Fibroblast of pulmonary artery (primary cell): Measurements from ENCODE around the gene CFAP92.

ENCODE experiments used
- DNase-seq: peaks from one replicate; pipeline ENCODE4 v3.0.0-alpha.2; 2010; ENCODE audit warnings: low read depth
- H3K4me3 ChIP-seq: replicated peaks from 2 replicates; pipeline ENCODE4 v1.5.1; 2011; ENCODE audit warnings: low read depth, mild to moderate bottlenecking, control low read depth, low read length, moderate library complexity
- TF ChIP-seq, protein P1 (sequence below): IDR thresholded peaks from 2 replicates; pipeline ENCODE4 v1.5.1; 2011; ENCODE audit warnings: mild to moderate bottlenecking, control low read depth, low read length, inconsistent platforms; ENCODE audit errors: missing control alignments

Gene CFAP92

DNA sequence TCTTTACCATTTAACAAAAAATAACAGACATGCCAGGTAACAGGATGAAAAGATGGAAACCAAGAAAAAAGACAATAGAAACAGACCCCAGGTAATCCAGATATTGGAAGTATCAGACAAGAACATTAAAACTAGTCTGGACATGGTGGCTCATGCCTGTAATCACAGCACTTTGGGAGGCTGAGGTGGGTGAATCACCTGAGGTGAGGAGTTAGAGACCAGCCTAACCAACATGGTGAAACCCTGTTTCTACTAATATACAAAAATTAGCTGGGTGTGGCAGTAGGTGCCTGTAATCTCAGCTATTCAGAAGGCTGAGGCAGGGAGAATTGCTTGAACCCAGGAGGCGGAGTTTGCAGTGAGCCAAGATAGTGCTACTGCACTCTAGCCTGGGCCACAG is 73.9 kb downstream of the CFAP92 start:
- TF ChIP-seq, protein P1, sequence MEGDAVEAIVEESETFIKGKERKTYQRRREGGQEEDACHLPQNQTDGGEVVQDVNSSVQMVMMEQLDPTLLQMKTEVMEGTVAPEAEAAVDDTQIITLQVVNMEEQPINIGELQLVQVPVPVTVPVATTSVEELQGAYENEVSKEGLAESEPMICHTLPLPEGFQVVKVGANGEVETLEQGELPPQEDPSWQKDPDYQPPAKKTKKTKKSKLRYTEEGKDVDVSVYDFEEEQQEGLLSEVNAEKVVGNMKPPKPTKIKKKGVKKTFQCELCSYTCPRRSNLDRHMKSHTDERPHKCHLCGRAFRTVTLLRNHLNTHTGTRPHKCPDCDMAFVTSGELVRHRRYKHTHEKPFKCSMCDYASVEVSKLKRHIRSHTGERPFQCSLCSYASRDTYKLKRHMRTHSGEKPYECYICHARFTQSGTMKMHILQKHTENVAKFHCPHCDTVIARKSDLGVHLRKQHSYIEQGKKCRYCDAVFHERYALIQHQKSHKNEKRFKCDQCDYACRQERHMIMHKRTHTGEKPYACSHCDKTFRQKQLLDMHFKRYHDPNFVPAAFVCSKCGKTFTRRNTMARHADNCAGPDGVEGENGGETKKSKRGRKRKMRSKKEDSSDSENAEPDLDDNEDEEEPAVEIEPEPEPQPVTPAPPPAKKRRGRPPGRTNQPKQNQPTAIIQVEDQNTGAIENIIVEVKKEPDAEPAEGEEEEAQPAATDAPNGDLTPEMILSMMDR: no peak
- no peak overlapping the region for H3K4me3 ChIP-seq
- no peak for DNase-seq

DNA sequence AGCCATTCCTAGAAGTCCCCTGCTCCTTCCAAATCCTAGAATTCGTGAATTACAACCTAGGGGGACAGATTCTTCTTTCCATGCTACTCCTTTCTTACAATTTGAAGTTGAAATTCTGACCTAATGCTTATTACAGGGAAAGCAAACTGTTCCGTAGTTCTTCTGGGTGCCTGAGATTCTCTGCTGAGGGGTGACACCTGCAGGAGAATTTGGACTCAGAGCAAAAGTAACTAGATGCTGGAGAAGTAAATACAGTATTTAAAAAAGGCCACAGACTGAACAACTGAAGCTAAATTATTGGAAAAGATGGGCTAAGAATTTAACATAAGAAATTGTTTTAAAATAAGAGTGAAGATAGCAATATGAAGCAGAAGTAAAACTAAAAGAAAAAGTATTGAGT is 76.6 kb downstream of the CFAP92 start:
- no peak overlapping the region for H3K4me3 ChIP-seq
- peak; percentile 8 for DNase-seq
- TF ChIP-seq, protein P1: peak; percentile 6

DNA sequence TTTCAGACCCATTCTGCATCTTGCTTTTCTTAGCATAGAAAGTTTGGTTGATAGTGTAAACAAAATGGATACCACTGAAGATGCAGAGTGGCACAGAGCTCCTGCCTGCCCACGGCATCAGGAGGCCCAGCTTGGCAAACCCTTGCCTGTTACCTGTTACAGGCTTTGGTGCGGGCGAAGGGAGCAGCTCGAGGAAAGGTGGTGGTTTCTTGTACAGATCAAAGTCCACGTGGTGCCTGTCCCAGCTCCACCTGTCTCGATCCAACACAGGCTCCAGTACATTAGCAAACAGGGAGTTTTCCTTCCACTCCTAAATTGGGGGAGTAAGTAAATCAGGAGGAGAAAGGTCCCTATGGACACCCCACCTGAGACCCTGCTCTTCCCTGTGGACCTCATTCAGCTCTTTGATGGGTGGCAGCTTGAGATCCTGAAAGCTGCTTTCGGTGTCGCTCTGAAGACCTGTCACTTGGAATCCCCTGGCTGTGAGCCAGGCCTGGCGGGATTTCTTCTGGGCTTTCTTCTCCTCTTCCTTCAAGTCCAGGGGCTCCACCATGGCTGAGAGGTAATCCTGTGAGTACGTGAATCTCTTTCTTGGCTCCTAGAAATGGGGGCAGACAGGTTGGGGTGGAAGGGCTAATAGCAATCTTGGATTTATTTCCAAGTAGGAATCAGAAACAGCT is 78.8 kb downstream of the CFAP92 start:
- TF ChIP-seq, protein P1: no peak
- no peak for DNase-seq
- no peak overlapping the region for H3K4me3 ChIP-seq

DNA sequence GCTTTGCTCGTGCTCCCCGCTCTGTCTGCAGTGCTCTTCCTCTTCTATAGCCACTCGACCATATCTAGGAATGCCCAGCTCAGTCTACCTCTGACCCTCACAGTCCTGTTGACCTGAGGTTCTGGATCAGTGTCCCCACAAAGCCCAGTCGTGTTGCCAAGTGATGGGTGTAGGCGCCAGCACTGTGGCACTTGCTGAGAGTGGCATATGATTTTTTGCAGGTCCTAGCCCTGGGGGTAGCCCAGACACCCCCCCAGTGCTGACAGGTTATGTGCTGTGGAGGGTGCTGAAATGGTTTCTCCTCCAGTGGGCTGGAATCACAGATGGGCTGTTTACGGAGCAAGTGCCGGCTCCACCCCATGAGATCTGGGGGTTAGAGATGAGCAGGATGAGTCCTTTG is 82.0 kb downstream of the CFAP92 start:
- TF ChIP-seq, protein P1: no peak
- no peak for DNase-seq
- no peak overlapping the region for H3K4me3 ChIP-seq

DNA sequence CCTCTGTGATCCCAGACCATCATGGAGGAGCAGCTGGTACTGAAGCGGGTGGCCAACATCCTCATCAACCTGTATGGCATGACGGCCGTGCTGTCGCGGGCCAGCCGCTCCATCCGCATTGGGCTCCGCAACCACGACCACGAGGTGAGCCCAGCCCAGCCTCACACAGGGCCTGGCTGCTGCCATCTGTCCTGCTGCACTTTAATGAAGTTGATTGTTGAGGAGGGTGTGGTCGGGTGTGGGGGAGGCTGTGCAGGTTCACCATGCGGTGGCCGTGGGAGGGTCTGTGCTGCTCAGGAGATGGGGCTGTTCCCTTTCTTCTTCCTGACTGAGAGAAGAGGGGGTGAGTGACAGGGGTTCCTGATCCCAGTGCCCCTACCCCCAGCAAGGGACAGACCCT is 83.9 kb downstream of the CFAP92 start:
- TF ChIP-seq, protein P1: no peak
- no peak for DNase-seq
- no peak overlapping the region for H3K4me3 ChIP-seq

DNA sequence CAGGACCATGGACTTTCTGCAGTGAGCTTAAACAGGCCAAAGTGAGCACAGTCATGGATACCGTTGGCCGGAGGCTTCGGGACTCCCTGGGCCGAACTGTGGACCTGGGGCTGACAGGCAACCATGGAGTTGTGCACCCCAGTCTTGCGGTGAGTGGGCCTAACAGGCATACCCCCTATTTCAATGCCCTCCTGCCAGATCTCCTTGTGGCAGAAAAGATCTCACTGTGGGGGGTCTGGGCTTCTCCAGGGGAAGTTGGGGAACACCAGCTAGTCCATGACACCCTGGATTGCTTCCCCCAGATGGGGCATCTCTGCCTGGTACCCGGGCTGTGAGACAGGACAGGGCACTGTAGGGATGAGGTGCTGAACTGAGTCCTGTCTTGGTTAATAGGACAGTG is 84.9 kb downstream of the CFAP92 start:
- DNase-seq: no peak
- TF ChIP-seq, protein P1: no peak
- no peak overlapping the region for H3K4me3 ChIP-seq
